ENCODE measurements around the gene ZFYVE26.

The ZFYVE26 gene

DNA sequence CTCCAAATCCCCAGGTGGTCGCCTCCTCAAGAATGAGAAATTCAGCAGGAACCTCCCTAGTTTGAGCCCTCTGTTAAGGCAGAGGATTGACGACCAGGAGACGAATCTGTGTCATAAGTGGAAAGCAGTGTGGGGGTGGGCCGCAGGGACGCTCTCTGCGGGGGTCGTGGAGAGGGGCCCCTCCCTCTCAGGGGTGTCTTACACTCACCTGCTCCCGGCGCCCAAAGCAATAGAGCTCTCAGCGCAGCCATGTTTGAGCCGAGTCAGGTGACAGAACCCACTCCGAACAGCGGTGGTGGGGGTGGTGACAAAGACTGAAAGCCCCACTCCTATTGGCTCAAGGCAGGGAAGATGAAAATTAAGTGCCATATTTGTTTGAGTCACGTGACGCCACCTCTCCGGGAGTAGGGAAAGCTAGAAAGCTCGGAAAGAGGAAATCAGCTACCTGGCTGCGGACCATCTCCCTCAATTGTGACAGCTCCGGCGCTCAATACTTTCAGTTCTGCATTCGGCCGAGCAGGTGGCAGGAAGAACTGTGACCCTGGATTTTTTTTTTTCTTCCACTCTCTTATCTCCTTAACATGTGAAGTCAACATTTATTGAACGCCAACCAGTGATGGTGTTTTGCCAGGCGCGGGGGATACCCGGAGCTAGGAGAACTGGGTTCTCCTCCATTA is at the start of gene ZFYVE26:
Gene ZFYVE26 (minus strand): TSS at position 265 of the 677 bp plus-strand sequence. CDS start 627 bp downstream, outside the sequence.
- peak; percentile 85 for DNase-seq (ENCODE audit: low spot score)
- TF ChIP-seq, protein P1, sequence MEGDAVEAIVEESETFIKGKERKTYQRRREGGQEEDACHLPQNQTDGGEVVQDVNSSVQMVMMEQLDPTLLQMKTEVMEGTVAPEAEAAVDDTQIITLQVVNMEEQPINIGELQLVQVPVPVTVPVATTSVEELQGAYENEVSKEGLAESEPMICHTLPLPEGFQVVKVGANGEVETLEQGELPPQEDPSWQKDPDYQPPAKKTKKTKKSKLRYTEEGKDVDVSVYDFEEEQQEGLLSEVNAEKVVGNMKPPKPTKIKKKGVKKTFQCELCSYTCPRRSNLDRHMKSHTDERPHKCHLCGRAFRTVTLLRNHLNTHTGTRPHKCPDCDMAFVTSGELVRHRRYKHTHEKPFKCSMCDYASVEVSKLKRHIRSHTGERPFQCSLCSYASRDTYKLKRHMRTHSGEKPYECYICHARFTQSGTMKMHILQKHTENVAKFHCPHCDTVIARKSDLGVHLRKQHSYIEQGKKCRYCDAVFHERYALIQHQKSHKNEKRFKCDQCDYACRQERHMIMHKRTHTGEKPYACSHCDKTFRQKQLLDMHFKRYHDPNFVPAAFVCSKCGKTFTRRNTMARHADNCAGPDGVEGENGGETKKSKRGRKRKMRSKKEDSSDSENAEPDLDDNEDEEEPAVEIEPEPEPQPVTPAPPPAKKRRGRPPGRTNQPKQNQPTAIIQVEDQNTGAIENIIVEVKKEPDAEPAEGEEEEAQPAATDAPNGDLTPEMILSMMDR (IDR thresholded peaks at IDR 0.05; ENCODE audit: extremely low read depth, insufficient read depth, missing control alignments) = no peak
- in situ Hi-C loops (cut with MboI; ENCODE audit: low pct_unique_long_range_greater_than_20kb, low sequenced_read_pairs, unreplicated experiment) = no loop called here

DNA sequence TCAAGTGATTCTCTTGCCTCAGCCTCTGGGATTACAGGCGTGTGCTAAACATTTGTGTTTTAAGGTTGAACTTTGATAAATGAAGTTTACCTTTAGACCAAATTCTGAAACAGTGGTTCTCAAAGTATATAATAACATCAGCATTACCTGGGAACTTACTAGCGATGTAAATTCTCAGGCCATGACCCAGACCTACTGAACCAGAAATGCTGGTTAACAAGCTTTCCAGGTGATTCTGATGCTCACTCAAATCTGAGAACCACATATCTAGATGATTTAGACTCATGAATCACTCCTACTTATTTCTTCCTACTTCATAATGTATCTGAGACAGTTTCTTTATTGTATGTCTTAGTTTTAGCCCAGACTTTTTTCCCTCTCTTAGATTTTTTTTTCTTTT is 46.8 kb upstream of the ZFYVE26 start:
- no peak for DNase-seq (ENCODE audit: low spot score)
- TF ChIP-seq, protein P1 (IDR thresholded peaks at IDR 0.05; ENCODE audit: extremely low read depth, insufficient read depth, missing control alignments) = no peak
- in situ Hi-C loops (cut with MboI; ENCODE audit: low pct_unique_long_range_greater_than_20kb, low sequenced_read_pairs, unreplicated experiment) = no loop called here

DNA sequence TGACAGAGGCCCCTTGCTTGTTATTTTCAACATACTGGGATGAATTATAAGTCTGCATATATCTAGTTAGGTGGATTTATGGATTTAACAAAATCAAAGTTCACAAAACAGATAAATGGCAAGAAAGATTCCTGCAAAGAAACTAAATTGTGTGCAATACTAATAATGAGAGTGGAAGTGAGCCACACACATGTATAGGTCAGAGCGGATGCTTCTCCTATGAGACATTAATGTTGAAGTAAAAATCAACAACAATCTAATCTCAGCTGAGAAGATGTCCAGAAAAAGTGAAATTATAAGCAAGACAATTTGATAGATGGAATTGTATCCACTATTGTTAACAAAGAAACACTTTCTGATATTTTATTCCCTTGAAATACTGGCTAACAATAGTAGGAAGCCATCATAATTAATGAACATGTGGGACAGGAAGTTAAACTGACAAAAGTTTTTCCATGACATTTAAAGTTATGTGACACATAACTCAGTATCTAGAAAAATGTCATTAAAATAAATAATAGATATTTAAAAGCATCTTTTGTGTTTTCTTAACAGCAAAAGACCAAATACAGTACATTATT is 42.9 kb upstream of the ZFYVE26 start:
- in situ Hi-C loops (cut with MboI; ENCODE audit: low pct_unique_long_range_greater_than_20kb, low sequenced_read_pairs, unreplicated experiment) = no loop called here
- TF ChIP-seq, protein P1 (IDR thresholded peaks at IDR 0.05; ENCODE audit: extremely low read depth, insufficient read depth, missing control alignments) = no peak
- no peak for DNase-seq (ENCODE audit: low spot score)

DNA sequence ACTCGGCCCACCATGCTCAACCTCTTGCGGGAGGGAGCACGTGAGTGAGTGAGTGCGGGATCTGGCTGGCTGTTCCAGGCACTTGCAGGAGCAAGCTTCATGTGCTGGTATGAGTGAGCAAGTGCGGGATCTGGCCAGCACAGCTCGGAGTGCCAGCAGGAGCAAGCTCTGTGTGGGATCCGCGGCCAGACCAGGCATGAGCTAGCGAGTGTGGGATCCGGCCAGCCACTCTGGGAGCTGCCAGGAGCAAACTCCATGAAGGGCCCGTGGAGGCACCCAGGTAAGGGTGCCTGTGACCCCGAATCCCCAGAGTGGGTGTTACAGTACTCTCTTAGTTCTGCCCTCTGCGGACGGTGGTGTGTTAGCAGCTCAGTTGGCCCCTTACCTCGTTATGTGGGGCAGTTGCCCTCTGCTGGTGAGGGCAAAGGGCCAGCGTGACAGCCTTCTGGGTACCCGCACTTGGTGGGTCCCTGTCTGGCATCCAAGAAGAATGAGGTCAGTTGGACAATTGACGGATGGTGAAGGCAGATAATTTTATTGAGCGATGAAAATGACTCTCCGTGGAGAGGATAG is 41.5 kb upstream of the ZFYVE26 start:
- no peak for DNase-seq (ENCODE audit: low spot score)
- TF ChIP-seq, protein P1 (IDR thresholded peaks at IDR 0.05; ENCODE audit: extremely low read depth, insufficient read depth, missing control alignments) = no peak
- in situ Hi-C loops (cut with MboI; ENCODE audit: low pct_unique_long_range_greater_than_20kb, low sequenced_read_pairs, unreplicated experiment) = no loop called here

DNA sequence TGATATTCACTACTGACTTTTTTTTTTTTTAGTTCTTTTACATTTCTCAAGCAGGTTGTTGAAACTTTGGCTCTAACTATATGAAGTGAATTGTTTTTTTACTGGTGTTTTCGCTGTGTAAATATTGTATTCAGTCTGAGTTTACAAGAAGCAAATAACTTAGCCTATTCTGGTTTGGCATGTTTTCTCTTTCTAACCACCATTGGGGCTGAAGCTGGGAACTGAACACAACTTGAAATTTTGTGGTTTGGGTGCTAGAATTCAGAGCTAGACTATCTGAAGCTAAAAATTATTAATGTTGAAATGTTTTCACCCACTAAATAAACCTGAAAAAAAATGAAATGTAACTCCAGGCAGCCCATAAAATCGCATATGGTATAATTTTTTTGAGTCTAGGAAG is 40.4 kb upstream of the ZFYVE26 start:
- TF ChIP-seq, protein P1 (IDR thresholded peaks at IDR 0.05; ENCODE audit: extremely low read depth, insufficient read depth, missing control alignments) = no peak
- in situ Hi-C loops (cut with MboI; ENCODE audit: low pct_unique_long_range_greater_than_20kb, low sequenced_read_pairs, unreplicated experiment) = no loop called here
- no peak for DNase-seq (ENCODE audit: low spot score)

DNA sequence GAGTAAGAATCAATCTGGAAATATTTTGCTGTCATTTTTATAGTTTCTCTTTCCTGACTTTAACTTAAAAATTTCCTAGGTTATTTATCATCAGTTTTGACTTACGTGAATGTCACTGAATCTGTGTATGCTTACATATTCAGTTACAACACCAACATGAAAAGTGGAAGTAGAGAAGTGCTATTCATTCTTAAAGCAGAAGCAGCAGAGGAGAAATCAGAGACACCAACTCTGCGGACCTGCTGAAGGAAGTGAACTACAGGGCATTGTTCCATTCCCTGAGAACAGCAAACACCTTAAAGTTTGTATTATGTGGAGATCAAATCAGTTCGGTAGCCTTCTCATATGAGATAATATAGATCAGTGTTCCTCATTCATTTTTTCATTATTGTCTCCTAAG is 37.3 kb upstream of the ZFYVE26 start:
- in situ Hi-C loops (cut with MboI; ENCODE audit: low pct_unique_long_range_greater_than_20kb, low sequenced_read_pairs, unreplicated experiment) = no loop called here
- DNase-seq (ENCODE audit: low spot score) = no peak
- TF ChIP-seq, protein P1 (IDR thresholded peaks at IDR 0.05; ENCODE audit: extremely low read depth, insufficient read depth, missing control alignments) = no peak

Measured in GM13977 (cell line).